Hepatocyte (in vitro differentiated cells): ENCODE measurements around the gene HINFP. TPM values are rescaled to one million over a fixed set of nuclear protein-coding genes. Genes with fewer than 3 reads are reported as not detected.

ENCODE experiments used
- DNase-seq: peaks from one replicate; pipeline ENCODE4 v3.0.0-alpha.2; 2016; ENCODE audit warnings: low spot score
- H2AFZ ChIP-seq: fragments of 200-600 bp; sonication (generic); 2 replicates; pipeline ENCODE4 v1.6.0; 2016; ENCODE audit warnings: antibody characterized with exemption, mild to moderate bottlenecking
- H3K27ac ChIP-seq: fragments of 200-600 bp; sonication (generic); 2 replicates; pipeline ENCODE4 v1.5.1; 2016; ENCODE audit warnings: mild to moderate bottlenecking
- H3K27me3 ChIP-seq: fragments of 200-600 bp; sonication (generic); 2 replicates; pipeline ENCODE4 v1.6.1; 2016
- H3K36me3 ChIP-seq: fragments of 200-600 bp; sonication (generic); replicated peaks from 2 replicates; pipeline ENCODE4 v1.5.1; 2016; ENCODE audit warnings: low read depth; ENCODE audit not compliant: insufficient read depth
- H3K4me1 ChIP-seq: fragments of 200-600 bp; sonication (generic); 2 replicates; pipeline ENCODE4 v1.5.1; 2016; ENCODE audit warnings: mild to moderate bottlenecking, moderate library complexity; ENCODE audit not compliant: insufficient read depth
- H3K4me2 ChIP-seq: fragments of 200-600 bp; sonication (generic); 2 replicates; pipeline ENCODE4 v1.6.0; 2016
- H3K4me3 ChIP-seq: fragments of 200-600 bp; sonication (generic); 2 replicates; pipeline ENCODE4 v1.5.1; 2016; ENCODE audit warnings: mild to moderate bottlenecking
- H3K79me2 ChIP-seq: fragments of 200-600 bp; sonication (generic); 2 replicates; pipeline ENCODE4 v1.6.0; 2017; ENCODE audit warnings: mild to moderate bottlenecking
- H3K9me2 ChIP-seq: fragments of 200-600 bp; sonication (generic); replicated peaks from 2 replicates; pipeline ENCODE4 v1.6.0; 2017; ENCODE audit warnings: mild to moderate bottlenecking; ENCODE audit not compliant: insufficient read depth
- H3K9me3 ChIP-seq: fragments of 200-600 bp; sonication (generic); 2 replicates; pipeline ENCODE4 v1.5.1; 2016; ENCODE audit warnings: low read depth, mild to moderate bottlenecking
- H4K20me1 ChIP-seq: fragments of 200-600 bp; sonication (generic); 2 replicates; pipeline ENCODE4 v1.6.0; 2016; ENCODE audit warnings: mild to moderate bottlenecking; ENCODE audit not compliant: insufficient read depth, poor library complexity, severe bottlenecking
- CTCF ChIP-seq: fragments of 200-600 bp; sonication (generic); IDR thresholded peaks from 2 replicates; pipeline ENCODE4 v1.5.1; 2016; ENCODE audit warnings: antibody characterized with exemption, mild to moderate bottlenecking; ENCODE audit not compliant: poor library complexity
- EZH2 ChIP-seq: fragments of 200-600 bp; sonication (generic); IDR thresholded peaks from 2 replicates; pipeline ENCODE4 v1.6.1; 2016; ENCODE audit warnings: antibody characterized with exemption, mild to moderate bottlenecking, borderline replicate concordance
- EZH2phosphoT487 ChIP-seq: fragments of 200-600 bp; sonication (generic); IDR thresholded peaks from one replicate; pipeline ENCODE4 v1.6.1; 2018; ENCODE audit warnings: antibody characterized with exemption, mild to moderate bottlenecking, low read depth, moderate library complexity; ENCODE audit not compliant: unreplicated experiment, severe bottlenecking
- WGBS: methylation state at CpG from one replicate; pipeline ENCODE4 v1.1.6; 2016; ENCODE audit warnings: low lambda C conversion rate; ENCODE audit errors: missing lambda C conversion rate; 5-methylcytosine and 5-hydroxymethylcytosine counted together
- polyA plus RNA-seq: library from polyadenylated mRNA; unstranded; fragments of >200 nt; fragmentation: Nextera tagmentation; extraction: Ambion mirVana; gene quantifications from 2 replicates; pipeline ENCODE4 v1.2.1, GENCODE V29; 2016
- total RNA-seq: library from RNA; depleted of rRNA; stranded (reverse); fragments of >200 nt; gene quantifications from 2 replicates; pipeline ENCODE4 v1.2.3, GENCODE V29; 2014

The HINFP gene
- total and polyA plus RNA-seq, 2 experiments from 2014 or later = 19.8 to 25.3 TPM

- 95% methylated on average over 21 of the region's 21 CpGs for WGBS
- TF ChIP-seq EZH2 (no peak), EZH2phosphoT487 (no peak), CTCF (no peak)
- Histone ChIP-seq H3K27ac (no peak overlapping the region), H4K20me1 (no peaks in the 10 kb centered on the region), H3K4me1 (peaks cover 3% of the 10 kb centered on the region), H3K79me2 (no peaks in the 10 kb centered on the region), H2AFZ (no peak overlapping the region), H3K36me3 (no peaks in the 10 kb centered on the region), H3K4me2 (no peak overlapping the region), H3K27me3 (no peaks in the 10 kb centered on the region), H3K9me2 (no peaks in the 10 kb centered on the region), H3K9me3 (no peaks in the 10 kb centered on the region), H3K4me3 (no peak overlapping the region)
- DNase-seq = no peak
Observed at GRCh38 chr11:119173453-119173852, 52.1 kb downstream of the HINFP start.

GRCh38 chr11:119175493-119176077, 54.2 kb downstream of the HINFP start:
- H3K79me2 ChIP-seq = no peaks in the 10 kb centered on the region
- no peak for DNase-seq
- no peak overlapping the region for H3K4me2 ChIP-seq
- no peaks in the 10 kb centered on the region for H3K4me1 ChIP-seq
- no peaks in the 10 kb centered on the region for H3K36me3 ChIP-seq
- WGBS = 59% methylated on average over 6 of the region's 6 CpGs
- no peak for TF ChIP-seq EZH2
- TF ChIP-seq CTCF = no peak
- TF ChIP-seq EZH2phosphoT487 = no peak
- no peaks in the 10 kb centered on the region for H3K9me3 ChIP-seq
- H3K27ac ChIP-seq = no peak overlapping the region
- H3K4me3 ChIP-seq = no peak overlapping the region
- no peaks in the 10 kb centered on the region for H4K20me1 ChIP-seq
- H2AFZ ChIP-seq = no peak overlapping the region
- no peaks in the 10 kb centered on the region for H3K9me2 ChIP-seq
- no peaks in the 10 kb centered on the region for H3K27me3 ChIP-seq

- no peak overlapping the region for H3K27ac ChIP-seq
- no peaks in the 10 kb centered on the region for H3K9me2 ChIP-seq
Observed at GRCh38 chr11:119178166-119178680, 56.8 kb downstream of the HINFP start.

More at GRCh38 chr11:119178166-119178680, 56.8 kb downstream of the HINFP start:
- H3K4me1 ChIP-seq = no peaks in the 10 kb centered on the region
- H3K9me3 ChIP-seq = no peaks in the 10 kb centered on the region
- 86% methylated on average over 4 of the region's 4 CpGs for WGBS
- H3K79me2 ChIP-seq = no peaks in the 10 kb centered on the region
- H4K20me1 ChIP-seq = no peaks in the 10 kb centered on the region
- H3K4me3 ChIP-seq = no peak overlapping the region
- no peak for DNase-seq
- no peaks in the 10 kb centered on the region for H3K27me3 ChIP-seq
- no peak overlapping the region for H3K4me2 ChIP-seq
- no peak overlapping the region for H2AFZ ChIP-seq
- no peak for TF ChIP-seq CTCF
- no peak for TF ChIP-seq EZH2
- TF ChIP-seq EZH2phosphoT487 = no peak
- no peaks in the 10 kb centered on the region for H3K36me3 ChIP-seq
